Thymus (tissue), 11 donors: ENCODE measurements around the gene MSL1. TPM values are rescaled to one million over a fixed set of nuclear protein-coding genes. Genes with fewer than 3 reads are reported as not detected.

ENCODE experiments used
- DNase-seq, 9 donors: peaks; one replicate each; pipeline ENCODE4 v3.0.0-alpha.2; 2013; ENCODE audit warnings: low spot score in 9 of 9, low read depth in 6 of 9, missing footprints in 1 of 9
- H3K27ac ChIP-seq, 2 donors: one replicate each; pipeline ENCODE4 v1.5.1; 2013; ENCODE audit warnings: control low read depth in 1 of 2, low read depth in 1 of 2, low read length in 1 of 2, mild to moderate bottlenecking in 1 of 2, moderate library complexity in 1 of 2
- H3K27me3 ChIP-seq, 2 donors: one replicate each; pipeline ENCODE4 v1.5.1; 2013; ENCODE audit warnings: low read length in 1 of 2; ENCODE audit not compliant: control insufficient read depth in 2 of 2, insufficient read depth in 1 of 2
- H3K36me3 ChIP-seq, 2 donors: one replicate each; pipeline ENCODE4 v1.5.1; 2013; ENCODE audit warnings: low read length in 1 of 2, mild to moderate bottlenecking in 1 of 2, moderate library complexity in 1 of 2; ENCODE audit not compliant: control insufficient read depth in 2 of 2, insufficient read depth in 2 of 2
- H3K4me1 ChIP-seq, 2 donors: one replicate each; pipeline ENCODE4 v1.5.1; 2013; ENCODE audit warnings: low read length in 2 of 2; ENCODE audit not compliant: control insufficient read depth in 2 of 2, insufficient read depth in 2 of 2
- H3K4me3 ChIP-seq, 2 donors: one replicate each; pipeline ENCODE4 v1.5.1; 2013; ENCODE audit warnings: low read length in 2 of 2, control low read depth in 1 of 2, mild to moderate bottlenecking in 1 of 2
- H3K9me3 ChIP-seq, 2 donors: one replicate each; pipeline ENCODE4 v1.5.1; 2013; ENCODE audit warnings: low read length in 1 of 2, mild to moderate bottlenecking in 1 of 2; ENCODE audit not compliant: control insufficient read depth in 2 of 2, insufficient read depth in 1 of 2
- WGBS: extraction: QIAGEN DNeasy Blood & Tissue Kit; methylation state at CpG from one replicate; pipeline ENCODE4 v1.1.7; 2013; 5-methylcytosine and 5-hydroxymethylcytosine counted together
- polyA plus RNA-seq: library from polyadenylated mRNA; stranded (reverse); fragments of 200-250 nt; gene quantifications from one replicate; pipeline ENCODE4 v1.2.3, GENCODE V29; 2013
- total RNA-seq: library from RNA; stranded (reverse); fragments of 120-200 nt; gene quantifications from one replicate; pipeline ENCODE4 v1.2.4, GENCODE V29; 2013
- donor health status: healthy.

Gene MSL1
- total and polyA plus RNA-seq, 2 donors, result 77.7 to 126 TPM

GRCh38 chr17:40122999-40123810 lies 1.4 kb downstream of the MSL1 start:
- peak overlapping the region; percentile 86 to 89 for H3K27ac ChIP-seq
- H3K4me3 ChIP-seq, result peak overlapping the region; percentile 70 to 83
- H3K36me3 ChIP-seq, result peaks cover 13 to 35% of the 10 kb centered on the region in 2 donors
- H3K9me3 ChIP-seq, result no peaks in the 10 kb centered on the region
- under 1% methylated on average over 43 of the region's 43 CpGs for WGBS
- H3K27me3 ChIP-seq, result no peaks in the 10 kb centered on the region
- H3K4me1 ChIP-seq, result peaks cover 9 to 25% of the 10 kb centered on the region in 2 donors
- DNase-seq, result peak in 2 of 9 donors; percentile 69 to 83

- H3K9me3 ChIP-seq, result no peaks in the 10 kb centered on the region
- H3K27ac ChIP-seq, result peak overlapping the region; percentile 86 to 89
- H3K4me1 ChIP-seq, result peaks cover 9 to 22% of the 10 kb centered on the region in 2 donors
- H3K4me3 ChIP-seq, result peak overlapping the region; percentile 70 to 83
- WGBS, result under 1% methylated on average over 2 of the region's 2 CpGs
- no peaks in the 10 kb centered on the region for H3K27me3 ChIP-seq
- no peak for DNase-seq
- peaks cover 13 to 39% of the 10 kb centered on the region in 2 donors for H3K36me3 ChIP-seq
Measured at GRCh38 chr17:40123811-40124114, 2.0 kb downstream of the MSL1 start.

- Histone ChIP-seq H3K4me3 (peak overlapping the region; percentile 70 to 83), H3K9me3 (no peaks in the 10 kb centered on the region), H3K4me1 (peaks cover 9 to 22% of the 10 kb centered on the region in 2 donors), H3K27me3 (no peaks in the 10 kb centered on the region), H3K36me3 (peaks cover 17 to 47% of the 10 kb centered on the region in 2 donors), H3K27ac (peak overlapping the region; percentile 0 to 42)
- 14% methylated on average over 9 of the region's 9 CpGs for WGBS
- peak in 1 of 9 donors; percentile 23 for DNase-seq
Measured at GRCh38 chr17:40124279-40125141, 2.7 kb downstream of the MSL1 start.

- Histone ChIP-seq H3K27ac (no peak overlapping the region), H3K9me3 (no peaks in the 10 kb centered on the region), H3K36me3 (peaks cover 48 to 94% of the 10 kb centered on the region in 2 donors), H3K4me1 (peaks cover 0 to 3% of the 10 kb centered on the region in 2 donors), H3K4me3 (no peak overlapping the region), H3K27me3 (no peaks in the 10 kb centered on the region)
- DNase-seq, result no peak
- WGBS, result 97% methylated on average over 5 of the region's 5 CpGs
Measured at GRCh38 chr17:40129498-40129897, 7.7 kb downstream of the MSL1 start.

- H3K27ac ChIP-seq, result no peak overlapping the region
- H3K9me3 ChIP-seq, result no peaks in the 10 kb centered on the region
- 98% methylated on average over 7 of the region's 7 CpGs for WGBS
- no peak overlapping the region for H3K4me3 ChIP-seq
- no peaks in the 10 kb centered on the region for H3K4me1 ChIP-seq
- DNase-seq, result no peak
- H3K27me3 ChIP-seq, result no peaks in the 10 kb centered on the region
- H3K36me3 ChIP-seq, result peaks cover 55 to 97% of the 10 kb centered on the region in 2 donors
Measured at GRCh38 chr17:40130352-40131042, 8.7 kb downstream of the MSL1 start.

GRCh38 chr17:40134184-40134583 lies 12.4 kb downstream of the MSL1 start:
- whole genome bisulfite sequencing, result 96% methylated on average over 7 of the region's 7 CpGs
- Histone ChIP-seq H3K36me3 (peaks cover 55 to 86% of the 10 kb centered on the region in 2 donors), H3K27ac (no peak overlapping the region)

GRCh38 chr17:40135817-40136216 lies 14.0 kb downstream of the MSL1 start:
- WGBS, result 97% methylated on average over 3 of the region's 3 CpGs
- DNase-seq, result no peak
- Histone ChIP-seq H3K4me3 (no peak overlapping the region), H3K9me3 (no peaks in the 10 kb centered on the region), H3K27me3 (no peaks in the 10 kb centered on the region), H3K4me1 (peaks cover 11 to 12% of the 10 kb centered on the region in 2 donors), H3K27ac (no peak overlapping the region), H3K36me3 (peaks cover 39 to 69% of the 10 kb centered on the region in 2 donors)

More at GRCh38 chr17:40134184-40134583, 12.4 kb downstream of the MSL1 start:
- DNase-seq, result no peak
- no peaks in the 10 kb centered on the region for H3K9me3 ChIP-seq
- H3K27me3 ChIP-seq, result no peaks in the 10 kb centered on the region
- peaks cover 4 to 5% of the 10 kb centered on the region in 2 donors for H3K4me1 ChIP-seq
- no peak overlapping the region for H3K4me3 ChIP-seq

- H3K27me3 ChIP-seq, result no peaks in the 10 kb centered on the region
- peaks cover 33 to 56% of the 10 kb centered on the region in 2 donors for H3K36me3 ChIP-seq
- 27% methylated on average over 14 of the region's 14 CpGs for whole genome bisulfite sequencing
- DNase-seq, result peak in 2 of 9 donors; percentile 17 to 51
- peak overlapping the region; percentile 79 to 80 for H3K4me3 ChIP-seq
- H3K4me1 ChIP-seq, result peaks cover 21 to 22% of the 10 kb centered on the region in 2 donors
- no peaks in the 10 kb centered on the region for H3K9me3 ChIP-seq
- H3K27ac ChIP-seq, result peak overlapping the region; percentile 90 to 100
Measured at GRCh38 chr17:40139566-40140058, 17.8 kb downstream of the MSL1 start.
